Activated T-cell treated with anti-CD3 and anti-CD28 coated beads, Interleukin-2, amount 50 U/mL, for 24 hours (primary cell): ENCODE measurements around the gene LRMDA.

ENCODE experiments used
- DNase-seq: peaks from one replicate; pipeline ENCODE4 v3.0.0-alpha.2; 2020
- H3K27ac Mint-ChIP-seq: 2 replicates; pipeline ENCODE4 v1.8.0; 2020; ENCODE audit warnings: mild to moderate bottlenecking, mixed read lengths
- H3K27me3 Mint-ChIP-seq: 2 replicates; pipeline ENCODE4 v1.8.0; 2020; ENCODE audit warnings: mixed read lengths
- H3K36me3 Mint-ChIP-seq: 2 replicates; pipeline ENCODE4 v1.8.0; 2020; ENCODE audit warnings: low read depth, mixed read lengths
- H3K4me1 Mint-ChIP-seq: 2 replicates; pipeline ENCODE4 v1.8.0; 2020; ENCODE audit warnings: low read depth, mixed read lengths
- H3K4me3 Mint-ChIP-seq: 2 replicates; pipeline ENCODE4 v1.8.0; 2020; ENCODE audit warnings: mild to moderate bottlenecking, moderate library complexity, mixed read lengths
- H3K9me3 Mint-ChIP-seq: 2 replicates; pipeline ENCODE4 v1.8.0; 2020; ENCODE audit warnings: mixed read lengths

The LRMDA gene

GRCh38 chr10:76430061-76430645 is 998.7 kb downstream of the LRMDA start:
- no peak overlapping the region for H3K27ac Mint-ChIP-seq
- DNase-seq: no peak
- H3K9me3 Mint-ChIP-seq: peaks cover 6% of the 10 kb centered on the region
- H3K27me3 Mint-ChIP-seq: no peaks in the 10 kb centered on the region
- H3K4me3 Mint-ChIP-seq: no peak overlapping the region
- no peaks in the 10 kb centered on the region for H3K4me1 Mint-ChIP-seq
- H3K36me3 Mint-ChIP-seq: no peaks in the 10 kb centered on the region

GRCh38 chr10:76432016-76433012 is 1000.9 kb downstream of the LRMDA start:
- Mint-ChIP-seq H3K4me1 (no peaks in the 10 kb centered on the region), H3K9me3 (peaks cover 6% of the 10 kb centered on the region), H3K27ac (no peak overlapping the region), H3K36me3 (no peaks in the 10 kb centered on the region), H3K4me3 (no peak overlapping the region), H3K27me3 (no peaks in the 10 kb centered on the region)
- DNase-seq: no peak

- Mint-ChIP-seq H3K27ac (no peak overlapping the region), H3K4me3 (no peak overlapping the region), H3K9me3 (peaks cover 2% of the 10 kb centered on the region), H3K36me3 (no peaks in the 10 kb centered on the region), H3K27me3 (no peaks in the 10 kb centered on the region), H3K4me1 (no peaks in the 10 kb centered on the region)
- no peak for DNase-seq
These were observed 1002.0 kb downstream of the LRMDA start for GRCh38 chr10:76433161-76434005.

GRCh38 chr10:76435157-76435556 is 1003.7 kb downstream of the LRMDA start:
- Mint-ChIP-seq H3K27ac (no peak overlapping the region), H3K4me1 (no peaks in the 10 kb centered on the region), H3K9me3 (no peaks in the 10 kb centered on the region), H3K4me3 (no peak overlapping the region), H3K27me3 (no peaks in the 10 kb centered on the region), H3K36me3 (no peaks in the 10 kb centered on the region)
- DNase-seq: no peak

GRCh38 chr10:76436401-76436811 is 1005.0 kb downstream of the LRMDA start:
- H3K27me3 Mint-ChIP-seq: no peaks in the 10 kb centered on the region
- no peak overlapping the region for H3K27ac Mint-ChIP-seq
- no peak overlapping the region for H3K4me3 Mint-ChIP-seq
- no peaks in the 10 kb centered on the region for H3K4me1 Mint-ChIP-seq
- DNase-seq: no peak
- no peaks in the 10 kb centered on the region for H3K9me3 Mint-ChIP-seq
- no peaks in the 10 kb centered on the region for H3K36me3 Mint-ChIP-seq

GRCh38 chr10:76436981-76437380 is 1005.6 kb downstream of the LRMDA start:
- no peak for DNase-seq
- no peaks in the 10 kb centered on the region for H3K4me1 Mint-ChIP-seq
- H3K9me3 Mint-ChIP-seq: no peaks in the 10 kb centered on the region
- H3K27ac Mint-ChIP-seq: no peak overlapping the region
- no peak overlapping the region for H3K4me3 Mint-ChIP-seq
- H3K36me3 Mint-ChIP-seq: no peaks in the 10 kb centered on the region
- H3K27me3 Mint-ChIP-seq: no peaks in the 10 kb centered on the region

GRCh38 chr10:76440426-76440825 is 1009.0 kb downstream of the LRMDA start:
- H3K27ac Mint-ChIP-seq: no peak overlapping the region

GRCh38 chr10:76442113-76442512 is 1010.7 kb downstream of the LRMDA start:
- no peak for DNase-seq
- Mint-ChIP-seq H3K36me3 (no peaks in the 10 kb centered on the region), H3K27ac (no peak overlapping the region), H3K27me3 (no peaks in the 10 kb centered on the region), H3K9me3 (no peaks in the 10 kb centered on the region), H3K4me1 (no peaks in the 10 kb centered on the region), H3K4me3 (no peak overlapping the region)

More at GRCh38 chr10:76440426-76440825, 1009.0 kb downstream of the LRMDA start:
- H3K9me3 Mint-ChIP-seq: no peaks in the 10 kb centered on the region
- no peaks in the 10 kb centered on the region for H3K27me3 Mint-ChIP-seq
- no peak for DNase-seq
- no peak overlapping the region for H3K4me3 Mint-ChIP-seq
- H3K36me3 Mint-ChIP-seq: no peaks in the 10 kb centered on the region
- H3K4me1 Mint-ChIP-seq: no peaks in the 10 kb centered on the region

- Mint-ChIP-seq H3K9me3 (no peaks in the 10 kb centered on the region), H3K4me1 (no peaks in the 10 kb centered on the region), H3K27ac (no peak overlapping the region), H3K36me3 (no peaks in the 10 kb centered on the region), H3K4me3 (no peak overlapping the region), H3K27me3 (no peaks in the 10 kb centered on the region)
- no peak for DNase-seq
These were observed 1012.8 kb downstream of the LRMDA start for GRCh38 chr10:76444034-76444800.

GRCh38 chr10:76447578-76447977 is 1016.2 kb downstream of the LRMDA start:
- Mint-ChIP-seq H3K27me3 (no peaks in the 10 kb centered on the region), H3K36me3 (no peaks in the 10 kb centered on the region), H3K27ac (no peak overlapping the region), H3K9me3 (no peaks in the 10 kb centered on the region), H3K4me1 (no peaks in the 10 kb centered on the region), H3K4me3 (no peak overlapping the region)
- DNase-seq: no peak

- Mint-ChIP-seq H3K27ac (no peak overlapping the region), H3K36me3 (no peaks in the 10 kb centered on the region), H3K4me3 (no peak overlapping the region), H3K9me3 (no peaks in the 10 kb centered on the region), H3K4me1 (no peaks in the 10 kb centered on the region), H3K27me3 (no peaks in the 10 kb centered on the region)
- no peak for DNase-seq
These were observed 1020.5 kb downstream of the LRMDA start for GRCh38 chr10:76451911-76452310.

- Mint-ChIP-seq H3K4me3 (no peak overlapping the region), H3K9me3 (no peaks in the 10 kb centered on the region), H3K27ac (no peak overlapping the region), H3K36me3 (no peaks in the 10 kb centered on the region), H3K4me1 (no peaks in the 10 kb centered on the region), H3K27me3 (no peaks in the 10 kb centered on the region)
- DNase-seq: no peak
These were observed 1021.9 kb downstream of the LRMDA start for GRCh38 chr10:76453332-76453731.

- DNase-seq: no peak
- no peak overlapping the region for H3K27ac Mint-ChIP-seq
- no peaks in the 10 kb centered on the region for H3K36me3 Mint-ChIP-seq
- H3K4me1 Mint-ChIP-seq: no peaks in the 10 kb centered on the region
- no peaks in the 10 kb centered on the region for H3K9me3 Mint-ChIP-seq
- H3K4me3 Mint-ChIP-seq: no peak overlapping the region
- H3K27me3 Mint-ChIP-seq: no peaks in the 10 kb centered on the region
These were observed 1022.6 kb downstream of the LRMDA start for GRCh38 chr10:76453997-76454396.
